DND-41 (cell line): ENCODE measurements around the gene DKK2.

ENCODE experiments used
- ATAC-seq: fragments of 200-7000 bp; cut with Tn5 transposase; 3 replicates; pipeline ENCODE4 v1.9.1; 2021; ENCODE audit warnings: low read depth; ENCODE audit not compliant: insufficient read depth
- DNase-seq: peaks from one replicate; pipeline ENCODE4 v3.0.0-alpha.2; 2020
- H2AFZ ChIP-seq: 2 replicates; pipeline ENCODE4 v1.6.0; 2012; ENCODE audit warnings: low read depth, low read length
- H3K27ac ChIP-seq: 2 replicates; pipeline ENCODE4 v1.5.1; 2012; ENCODE audit warnings: low read length, inconsistent platforms
- H3K27me3 ChIP-seq: fragments of 200-600 bp; sonication (generic); 2 replicates; pipeline ENCODE4 v1.6.0; 2012; ENCODE audit warnings: low read length, mild to moderate bottlenecking, inconsistent platforms; ENCODE audit not compliant: insufficient read depth, poor library complexity
- H3K36me3 ChIP-seq: 2 replicates; pipeline ENCODE4 v1.5.1; 2012; ENCODE audit warnings: low read length, inconsistent platforms; ENCODE audit not compliant: insufficient read depth
- H3K4me1 ChIP-seq: 2 replicates; pipeline ENCODE4 v1.5.1; 2012; ENCODE audit warnings: mild to moderate bottlenecking, low read length; ENCODE audit not compliant: insufficient read depth
- H3K4me2 ChIP-seq: 2 replicates; pipeline ENCODE4 v1.6.0; 2012; ENCODE audit warnings: mild to moderate bottlenecking, moderate library complexity, low read length, inconsistent platforms; ENCODE audit not compliant: insufficient read depth
- H3K4me3 ChIP-seq, 2 experiments: fragments of 200-600 bp in 1 of 2; shearing (Covaris generic) in 1 of 2; 2 replicates each; pipeline ENCODE4 v1.5.1; 2012 to 2016; ENCODE audit warnings: inconsistent platforms in 2 of 2, low read length in 2 of 2, mild to moderate bottlenecking in 2 of 2, low read depth in 1 of 2, moderate library complexity in 1 of 2
- H3K79me2 ChIP-seq: 2 replicates; pipeline ENCODE4 v1.6.0; 2012; ENCODE audit warnings: low read length, inconsistent platforms; ENCODE audit not compliant: insufficient read depth
- H3K9ac ChIP-seq: 2 replicates; pipeline ENCODE4 v1.6.0; 2012; ENCODE audit warnings: low read depth, mild to moderate bottlenecking, inconsistent platforms, low read length, moderate library complexity
- H3K9me3 ChIP-seq: 2 replicates; pipeline ENCODE4 v1.5.1; 2012; ENCODE audit warnings: low read length, moderate library complexity, mild to moderate bottlenecking, inconsistent platforms; ENCODE audit not compliant: insufficient read depth, severe bottlenecking
- H4K20me1 ChIP-seq: 2 replicates; pipeline ENCODE4 v1.6.0; 2012; ENCODE audit warnings: low read length; ENCODE audit not compliant: insufficient read depth
- CTCF ChIP-seq: IDR thresholded peaks from 2 replicates; pipeline ENCODE4 v1.5.1; 2012; ENCODE audit warnings: borderline replicate concordance, low read length, moderate library complexity, mild to moderate bottlenecking; ENCODE audit not compliant: poor library complexity, severe bottlenecking; ENCODE audit errors: extremely low read depth
- EZH2 ChIP-seq: IDR thresholded peaks from 3 replicates; pipeline ENCODE4 v1.6.1; 2012; ENCODE audit warnings: borderline replicate concordance, low read depth, mild to moderate bottlenecking, moderate library complexity, low read length, inconsistent platforms; ENCODE audit not compliant: severe bottlenecking

DKK2 gene

GRCh38 chr4:107035819-107036583 lies at the start of gene DKK2:
Gene DKK2 (minus strand): TSS chr4:107036313. CDS start chr4:107035591, 722 bp downstream.
- H3K4me2 ChIP-seq, result no peak within 1 kb of the TSS
- ATAC-seq (no peak), DNase-seq (no peak)
- H3K9me3 ChIP-seq, result no peaks in the 10 kb centered on the region
- H2AFZ ChIP-seq, result no peak within 1 kb of the TSS
- H3K9ac ChIP-seq, result no peak within 1 kb of the TSS
- no peaks in the 10 kb centered on the region for H3K79me2 ChIP-seq
- H3K27me3 ChIP-seq, result no peaks in the 10 kb centered on the region
- no peaks in the 10 kb centered on the region for H3K36me3 ChIP-seq
- H3K4me3 ChIP-seq, result no peak within 1 kb of the TSS
- H3K27ac ChIP-seq, result no peak within 1 kb of the TSS
- H3K4me1 ChIP-seq, result no peaks in the 10 kb centered on the region
- TF ChIP-seq EZH2, result no peak
- no peak for TF ChIP-seq CTCF
- no peaks in the 10 kb centered on the region for H4K20me1 ChIP-seq

- Histone ChIP-seq H3K9me3 (no peaks in the 10 kb centered on the region), H3K27me3 (no peaks in the 10 kb centered on the region), H3K9ac (no peak overlapping the region), H3K4me1 (no peaks in the 10 kb centered on the region), H2AFZ (no peak overlapping the region), H3K79me2 (no peaks in the 10 kb centered on the region), H3K4me3 (no peak overlapping the region), H3K27ac (no peak overlapping the region), H3K36me3 (no peaks in the 10 kb centered on the region), H4K20me1 (no peaks in the 10 kb centered on the region), H3K4me2 (no peak overlapping the region)
- TF ChIP-seq EZH2 (no peak), CTCF (no peak)
- ATAC-seq (no peak), DNase-seq (no peak)
Observed at GRCh38 chr4:107077192-107077591, 41.1 kb upstream of the DKK2 start.

- Histone ChIP-seq H3K27ac (no peak overlapping the region), H3K4me1 (no peaks in the 10 kb centered on the region), H3K79me2 (no peaks in the 10 kb centered on the region), H3K27me3 (no peaks in the 10 kb centered on the region), H3K4me3 (no peak overlapping the region), H2AFZ (no peak overlapping the region), H3K4me2 (no peak overlapping the region), H3K9me3 (no peaks in the 10 kb centered on the region), H3K9ac (no peak overlapping the region), H4K20me1 (no peaks in the 10 kb centered on the region), H3K36me3 (no peaks in the 10 kb centered on the region)
- TF ChIP-seq EZH2 (no peak), CTCF (no peak)
- ATAC-seq (no peak), DNase-seq (no peak)
Observed at GRCh38 chr4:107072836-107073736, 37.0 kb upstream of the DKK2 start.
